ENCODE data around the gene C1orf122.

- TF ChIP-seq CTCF (conservative IDR thresholded peaks at IDR 0.05) (no peak), ZFX (IDR thresholded peaks at IDR 0.05) (no peak)
Measured at GRCh38 chr1:37817481-37817880, 9.9 kb downstream of the C1orf122 start.
